Neuron (in vitro differentiated cells): Measurements from ENCODE around the gene PRDM15.

ENCODE experiments used
- H2AFZ ChIP-seq: one replicate; pipeline ENCODE4 v1.6.1; 2013; ENCODE audit warnings: low read depth, mild to moderate bottlenecking, inconsistent platforms, low read length, moderate library complexity
- H3K27me3 ChIP-seq: one replicate; pipeline ENCODE4 v1.6.1; 2013; ENCODE audit warnings: low read length; ENCODE audit not compliant: insufficient read depth
- H3K36me3 ChIP-seq: one replicate; pipeline ENCODE4 v1.6.1; 2013; ENCODE audit warnings: low read length; ENCODE audit not compliant: insufficient read depth
- H3K4me1 ChIP-seq: one replicate; pipeline ENCODE4 v1.6.1; 2013; ENCODE audit warnings: low read length; ENCODE audit not compliant: insufficient read depth
- H3K4me3 ChIP-seq: 2 replicates; pipeline ENCODE4 v1.5.1; 2013; ENCODE audit warnings: mild to moderate bottlenecking, low read length, moderate library complexity
- H3K9me3 ChIP-seq: one replicate; pipeline ENCODE4 v1.6.1; 2013; ENCODE audit warnings: low read length

PRDM15 gene

DNA sequence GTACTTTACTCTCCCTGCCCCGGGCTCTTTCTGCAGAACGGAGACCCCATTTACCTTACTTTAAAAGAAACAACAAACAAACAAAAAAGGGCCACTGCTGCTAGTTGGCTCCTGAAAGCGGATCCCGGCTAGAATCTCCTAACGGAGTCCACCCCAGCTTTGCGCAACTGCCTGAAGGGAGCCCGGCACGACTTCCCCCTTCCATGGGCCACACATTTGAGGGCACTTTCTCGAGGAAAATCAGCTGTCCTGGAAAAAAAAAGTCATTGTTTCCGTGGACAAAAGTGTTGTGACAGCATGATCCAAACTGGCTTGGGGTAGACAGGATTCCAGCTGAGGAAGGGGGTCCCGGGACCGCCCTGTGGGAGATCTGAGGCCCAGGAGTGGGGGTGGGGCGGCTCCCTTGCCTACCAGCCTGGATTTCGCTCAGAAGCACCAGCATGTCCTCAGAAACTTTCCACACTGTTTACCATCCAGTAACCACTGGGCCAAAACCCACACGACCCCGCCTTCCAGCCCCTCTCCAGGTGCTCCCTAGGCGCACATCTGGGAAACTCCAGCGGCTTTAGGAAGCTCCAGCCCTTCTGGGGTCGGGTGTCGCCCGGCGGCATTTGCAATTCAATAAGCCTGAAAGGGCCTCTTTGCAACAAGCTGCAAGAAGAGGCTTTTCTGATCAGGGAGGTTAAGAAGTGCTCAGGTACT, 117.1 kb downstream of the PRDM15 start:
- Histone ChIP-seq H3K4me1 (peaks cover 28% of the 10 kb centered on the region), H3K27me3 (peaks cover 65% of the 10 kb centered on the region), H3K36me3 (no peaks in the 10 kb centered on the region), H3K4me3 (peak overlapping the region; percentile 36), H3K9me3 (peaks cover 11% of the 10 kb centered on the region), H2AFZ (no peak overlapping the region)

DNA sequence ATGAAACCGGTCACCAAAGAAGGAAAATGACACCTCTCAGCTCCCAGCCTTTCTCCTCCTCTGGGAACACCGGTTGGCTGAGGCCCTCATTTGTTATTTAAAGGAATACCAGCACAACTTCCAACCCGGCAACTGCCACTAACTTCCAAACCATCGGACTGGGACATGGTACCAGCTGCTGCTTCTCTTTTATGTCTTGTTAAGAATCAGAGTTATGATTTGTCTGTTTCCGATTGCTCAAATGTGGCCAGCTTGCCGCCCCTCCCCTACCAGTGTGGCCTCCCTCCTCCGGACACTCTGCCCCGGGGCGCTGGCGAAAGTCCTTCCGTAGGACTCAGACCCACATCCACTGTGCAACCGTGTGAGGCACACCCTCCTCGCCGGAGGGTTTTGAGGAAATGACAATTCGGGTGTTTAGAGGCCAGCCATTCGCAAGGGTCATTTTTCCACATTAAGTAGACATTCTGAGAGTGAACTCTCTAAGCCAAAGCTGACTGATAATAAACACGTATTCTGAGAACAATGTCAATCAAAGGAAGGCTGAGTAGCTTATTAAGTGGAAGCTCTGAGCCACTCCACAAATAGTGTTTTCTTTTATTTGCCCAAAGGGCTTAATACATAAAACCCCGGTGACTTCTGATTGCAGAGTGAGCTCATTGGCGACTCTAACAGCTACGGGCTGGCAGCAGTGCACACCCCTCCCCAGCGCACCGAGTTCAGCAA, 117.8 kb downstream of the PRDM15 start:
- Histone ChIP-seq H3K36me3 (no peaks in the 10 kb centered on the region), H2AFZ (no peak overlapping the region), H3K4me3 (peak overlapping the region; percentile 36), H3K4me1 (peaks cover 28% of the 10 kb centered on the region), H3K27me3 (peaks cover 58% of the 10 kb centered on the region), H3K9me3 (peaks cover 11% of the 10 kb centered on the region)

DNA sequence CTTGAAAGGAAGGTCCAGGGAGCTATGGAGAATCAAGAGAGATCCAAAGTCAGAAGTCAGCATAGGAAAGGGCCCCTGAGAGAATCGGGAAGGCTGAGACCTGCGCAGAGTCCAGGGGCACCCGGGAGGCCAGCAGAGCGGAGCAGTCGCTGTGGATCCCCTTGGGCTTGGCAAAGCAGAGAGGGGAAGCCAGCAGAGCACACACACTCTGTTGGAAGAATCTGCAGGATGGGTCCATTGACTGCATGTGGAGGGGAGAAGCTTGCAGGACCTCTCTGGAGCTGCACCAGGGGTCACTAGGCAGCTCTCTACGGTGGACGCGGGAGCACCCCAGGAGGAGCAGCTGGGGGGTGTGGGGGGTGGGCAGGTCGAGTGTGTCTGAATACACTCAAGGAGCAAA, 118.7 kb downstream of the PRDM15 start:
- Histone ChIP-seq H3K4me3 (no peak overlapping the region), H3K4me1 (peaks cover 28% of the 10 kb centered on the region), H3K9me3 (peaks cover 7% of the 10 kb centered on the region), H2AFZ (no peak overlapping the region), H3K27me3 (peaks cover 51% of the 10 kb centered on the region), H3K36me3 (no peaks in the 10 kb centered on the region)

DNA sequence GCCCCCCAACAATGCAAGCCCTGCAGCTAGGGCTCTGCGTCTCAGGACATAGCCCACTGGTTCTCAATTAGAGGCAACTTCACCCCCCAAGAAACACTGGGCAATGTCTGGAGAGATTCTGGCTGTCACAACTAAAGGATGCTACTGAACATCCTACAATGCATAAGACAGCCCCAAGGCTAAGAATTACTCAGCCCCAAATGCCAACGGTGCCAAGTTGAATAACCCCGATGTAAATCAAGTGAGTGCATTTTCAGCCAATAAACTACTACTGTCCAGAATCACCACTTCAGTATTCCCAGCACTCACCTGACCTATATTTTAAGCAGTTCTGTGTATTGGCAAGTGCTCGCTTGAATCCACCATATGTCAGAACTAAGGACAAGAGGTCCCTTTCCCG, 119.2 kb downstream of the PRDM15 start:
- H3K27me3 ChIP-seq, result peaks cover 47% of the 10 kb centered on the region
- H3K9me3 ChIP-seq, result peaks cover 3% of the 10 kb centered on the region

DNA sequence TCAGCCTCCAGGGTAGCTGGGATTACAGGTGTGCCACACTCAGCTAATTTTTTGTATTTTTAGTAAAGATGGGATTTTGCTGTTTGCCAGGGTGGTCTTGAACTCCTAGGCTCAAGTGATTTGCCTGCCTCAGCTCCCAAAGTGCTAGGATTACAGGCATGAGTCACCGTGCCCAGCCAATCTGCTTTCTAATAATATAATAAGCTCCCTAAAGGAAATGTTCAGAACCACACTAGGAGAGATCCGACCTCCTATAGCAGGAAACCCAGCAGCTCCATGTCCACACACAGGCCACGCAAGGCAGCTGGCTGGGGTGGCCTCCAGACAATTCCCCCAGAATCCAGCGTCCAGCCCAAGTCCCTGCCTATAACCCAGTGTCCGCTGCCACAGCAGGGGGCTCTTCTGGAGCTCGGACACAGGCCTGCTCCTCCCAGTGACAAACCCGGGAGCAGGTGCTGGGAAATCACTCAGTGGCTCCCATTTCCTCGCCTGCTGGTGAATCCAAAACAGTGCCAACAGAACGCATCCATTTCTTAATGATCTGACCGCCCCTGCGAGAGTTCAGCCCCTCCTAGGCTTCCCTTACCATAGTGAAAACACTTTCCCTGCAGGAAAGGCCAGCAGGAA, 119.8 kb downstream of the PRDM15 start:
- Histone ChIP-seq H3K9me3 (no peaks in the 10 kb centered on the region), H3K4me1 (peaks cover 36% of the 10 kb centered on the region), H3K27me3 (peaks cover 41% of the 10 kb centered on the region), H2AFZ (no peak overlapping the region), H3K36me3 (no peaks in the 10 kb centered on the region), H3K4me3 (no peak overlapping the region)

More for the DNA sequence above, 119.2 kb downstream of the PRDM15 start:
- Histone ChIP-seq H2AFZ (no peak overlapping the region), H3K36me3 (no peaks in the 10 kb centered on the region), H3K4me3 (no peak overlapping the region), H3K4me1 (peaks cover 30% of the 10 kb centered on the region)

DNA sequence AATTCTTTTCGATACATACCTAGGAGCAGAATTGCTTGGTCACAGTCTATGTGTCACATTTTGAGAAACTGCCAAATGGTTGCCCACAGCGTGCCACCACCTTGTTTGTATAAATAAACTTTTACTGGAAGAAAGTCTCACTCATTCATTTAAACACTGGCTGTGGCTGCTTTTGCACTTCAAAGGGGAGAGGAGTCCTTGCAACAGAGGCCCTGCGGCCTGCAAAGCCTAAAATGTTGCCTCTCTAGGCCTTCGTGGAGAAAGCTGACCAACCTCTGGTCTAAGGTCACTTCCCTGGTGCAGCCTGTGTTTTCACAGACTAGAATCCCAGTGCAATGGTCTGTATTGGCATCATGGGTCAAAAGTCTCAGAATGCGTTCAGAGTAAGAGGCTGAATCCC, 120.6 kb downstream of the PRDM15 start:
- peaks cover 34% of the 10 kb centered on the region for H3K27me3 ChIP-seq
- H3K36me3 ChIP-seq, result no peaks in the 10 kb centered on the region
- peaks cover 44% of the 10 kb centered on the region for H3K4me1 ChIP-seq
- no peak overlapping the region for H2AFZ ChIP-seq
- no peaks in the 10 kb centered on the region for H3K9me3 ChIP-seq
- no peak overlapping the region for H3K4me3 ChIP-seq

DNA sequence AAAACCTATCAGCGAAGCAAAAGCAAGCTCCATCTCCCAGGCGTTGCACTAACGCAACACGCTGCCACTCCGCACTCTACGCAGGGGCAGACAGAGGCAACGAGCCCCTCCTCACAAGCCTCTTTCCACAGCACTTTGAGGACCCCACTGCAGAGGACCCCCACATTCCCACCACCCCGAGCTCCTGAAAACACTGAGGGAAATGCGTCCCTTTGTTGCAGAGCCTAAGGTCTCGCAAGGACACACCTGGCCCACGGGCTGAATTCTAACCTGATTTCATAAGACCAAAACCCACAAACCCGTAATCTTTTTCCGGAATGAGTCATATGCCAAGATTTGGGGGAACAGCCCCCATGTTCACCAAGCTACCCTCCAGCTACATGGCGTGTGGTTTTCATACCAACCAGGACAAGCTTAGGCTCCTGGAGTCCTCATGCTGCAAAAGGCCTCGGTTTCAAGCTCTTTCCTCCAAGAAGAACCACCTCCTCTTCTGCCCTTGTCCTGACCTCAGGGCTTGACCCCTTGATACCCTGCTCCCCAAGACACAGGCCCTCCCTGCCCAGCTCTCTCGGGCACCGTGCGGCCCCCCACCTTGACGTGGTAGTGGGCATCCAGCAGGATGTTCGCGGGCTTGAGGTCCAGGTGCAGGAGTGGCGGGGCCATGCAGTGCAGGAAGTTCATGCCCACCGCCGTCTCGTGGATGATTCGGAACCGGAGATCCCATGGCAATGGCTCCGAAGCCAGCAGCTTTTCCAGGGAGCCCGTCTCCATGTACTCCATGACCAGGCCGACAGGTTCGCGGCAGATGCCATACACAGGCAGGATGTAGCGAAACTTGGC, 123.0 kb downstream of the PRDM15 start:
- no peaks in the 10 kb centered on the region for H3K9me3 ChIP-seq
- H2AFZ ChIP-seq, result no peak overlapping the region
- peaks cover 44% of the 10 kb centered on the region for H3K4me1 ChIP-seq

DNA sequence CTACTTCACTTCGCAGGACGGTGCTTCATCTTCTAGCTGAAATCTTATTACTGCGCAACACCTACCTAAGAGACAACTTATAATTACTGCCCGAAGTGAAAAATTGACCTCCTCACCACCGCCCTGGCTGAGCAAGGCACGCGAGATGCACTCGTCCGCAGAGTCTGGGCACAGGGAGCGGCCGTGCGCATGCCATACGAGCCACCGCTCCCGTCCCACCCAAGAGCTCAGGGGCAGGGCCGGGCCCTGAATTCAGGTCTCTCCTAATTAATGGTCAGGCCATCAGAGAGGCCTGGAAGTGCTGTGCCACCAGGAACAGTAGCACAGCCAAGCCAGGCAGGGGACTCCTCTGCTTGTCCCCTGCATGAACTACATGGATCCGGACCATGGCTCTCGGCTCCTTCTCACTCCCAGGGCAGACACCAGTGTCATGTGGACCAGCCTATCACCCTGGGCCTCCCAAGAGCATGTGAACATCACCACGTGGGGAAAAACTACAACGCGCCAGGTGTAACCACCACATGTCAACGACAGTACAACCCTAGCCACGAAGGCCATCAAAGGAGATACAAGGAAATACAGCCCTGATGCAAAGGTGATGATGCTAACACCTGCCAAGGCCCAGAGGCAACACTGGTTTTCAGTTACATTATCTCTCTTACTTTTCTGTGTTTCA, 123.7 kb downstream of the PRDM15 start:
- Histone ChIP-seq H3K9me3 (no peaks in the 10 kb centered on the region), H3K36me3 (no peaks in the 10 kb centered on the region), H2AFZ (no peak overlapping the region), H3K4me1 (peaks cover 43% of the 10 kb centered on the region), H3K4me3 (no peak overlapping the region), H3K27me3 (peaks cover 11% of the 10 kb centered on the region)

More for the DNA sequence above, 123.0 kb downstream of the PRDM15 start:
- Histone ChIP-seq H3K36me3 (no peaks in the 10 kb centered on the region), H3K27me3 (peaks cover 19% of the 10 kb centered on the region), H3K4me3 (no peak overlapping the region)

DNA sequence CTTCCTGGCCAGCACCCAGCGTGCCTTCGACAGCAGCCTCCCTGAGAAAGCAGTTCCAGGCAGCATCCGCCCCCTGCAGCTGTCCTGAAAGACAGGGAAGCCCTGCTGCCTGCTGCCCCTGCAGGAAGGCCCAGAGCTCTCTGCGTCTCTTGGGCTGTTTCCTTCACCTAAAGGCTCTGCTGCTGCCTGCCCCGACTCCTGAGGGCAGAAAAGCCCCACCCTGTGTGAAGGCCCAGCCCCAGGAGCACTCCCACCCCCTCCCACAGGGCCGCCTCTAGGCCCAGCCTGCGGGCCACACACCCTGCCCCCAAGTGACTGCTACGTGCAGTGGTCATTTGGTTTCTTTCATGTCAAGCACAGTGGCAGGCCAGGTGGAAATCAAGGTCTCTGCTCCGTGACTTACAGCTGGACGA, 124.7 kb downstream of the PRDM15 start:
- H3K4me1 ChIP-seq, result peaks cover 51% of the 10 kb centered on the region

DNA sequence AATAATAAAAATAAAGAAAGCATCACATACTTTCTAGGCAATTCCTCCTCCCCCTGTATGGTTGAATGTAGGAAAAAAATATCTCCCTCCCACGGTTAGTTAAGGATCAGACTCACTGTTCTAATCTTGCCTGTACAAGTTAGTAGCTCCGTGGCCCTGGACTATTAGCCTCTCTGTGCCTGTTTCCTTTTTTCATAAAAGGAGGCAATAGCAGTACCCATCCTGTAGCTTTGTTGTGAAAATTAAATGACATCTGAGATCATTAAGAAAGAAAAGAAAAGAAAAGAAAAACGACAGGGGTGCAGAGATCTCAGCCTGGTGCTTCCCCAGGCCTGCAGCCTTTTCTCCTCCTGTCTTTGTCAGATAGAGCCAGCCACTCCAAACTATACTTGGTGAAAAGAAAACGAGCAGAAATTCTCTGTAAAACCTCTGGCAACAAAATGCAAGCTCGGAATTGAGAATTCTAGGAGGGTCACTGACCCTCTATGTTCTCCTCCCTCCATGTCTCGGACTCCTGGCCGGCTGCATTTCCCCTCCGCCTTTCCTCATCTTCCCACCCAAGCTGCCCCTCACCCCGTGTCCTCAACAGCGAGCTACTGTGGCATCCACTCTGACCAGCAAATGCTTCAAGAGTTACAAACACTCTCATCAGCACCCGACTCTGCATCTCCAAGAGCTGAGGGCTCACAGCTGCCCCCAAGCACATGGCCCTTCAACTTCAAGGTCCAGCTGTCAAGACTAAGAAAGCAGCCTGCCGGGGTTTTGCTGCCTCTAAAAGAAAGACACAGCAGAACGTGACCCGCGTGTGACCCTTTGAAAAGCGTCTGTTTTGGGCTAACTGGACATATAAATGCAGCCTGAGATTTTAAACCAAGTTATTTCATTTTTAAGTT, 125.9 kb downstream of the PRDM15 start:
- H3K4me1 ChIP-seq, result peaks cover 54% of the 10 kb centered on the region

More for the DNA sequence above, 124.7 kb downstream of the PRDM15 start:
- no peak overlapping the region for H2AFZ ChIP-seq
- no peaks in the 10 kb centered on the region for H3K36me3 ChIP-seq
- H3K9me3 ChIP-seq, result no peaks in the 10 kb centered on the region
- H3K27me3 ChIP-seq, result peaks cover 3% of the 10 kb centered on the region
- no peak overlapping the region for H3K4me3 ChIP-seq

DNA sequence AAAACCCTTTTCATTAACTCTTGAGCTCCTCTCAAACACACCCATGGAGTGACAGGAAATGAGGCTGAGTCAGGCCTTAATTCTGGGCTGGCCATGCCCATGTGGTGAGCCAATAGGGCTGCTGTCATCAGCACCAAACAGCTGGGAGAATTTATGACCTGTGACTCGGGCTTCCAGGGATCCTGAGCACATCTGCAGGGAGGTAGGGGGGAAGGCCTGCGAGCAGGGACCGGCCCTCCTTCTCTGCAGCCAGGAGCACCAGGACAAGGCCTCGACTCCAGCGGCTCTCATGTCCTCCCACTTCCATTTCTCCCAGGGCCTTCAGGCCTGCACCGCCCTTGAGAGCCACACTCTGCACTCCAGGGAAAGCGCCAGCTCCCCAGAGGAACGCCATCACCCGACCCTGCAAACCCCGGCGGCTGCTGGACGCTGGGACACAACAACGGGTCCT, 126.9 kb downstream of the PRDM15 start:
- H3K4me1 ChIP-seq, result peaks cover 62% of the 10 kb centered on the region
- no peaks in the 10 kb centered on the region for H3K36me3 ChIP-seq

More for the DNA sequence above, 125.9 kb downstream of the PRDM15 start:
- Histone ChIP-seq H2AFZ (no peak overlapping the region), H3K36me3 (no peaks in the 10 kb centered on the region), H3K9me3 (no peaks in the 10 kb centered on the region), H3K27me3 (peaks cover 3% of the 10 kb centered on the region), H3K4me3 (no peak overlapping the region)

More for the DNA sequence above, 126.9 kb downstream of the PRDM15 start:
- H3K27me3 ChIP-seq, result peaks cover 3% of the 10 kb centered on the region
- H3K9me3 ChIP-seq, result no peaks in the 10 kb centered on the region
- H2AFZ ChIP-seq, result no peak overlapping the region
- no peak overlapping the region for H3K4me3 ChIP-seq
